ENCODE results near the gene MAPK8IP1.
A peak's percentile ranks its signal among the peaks of the same experiment; 100 is the strongest.

Gene MAPK8IP1

DNA sequence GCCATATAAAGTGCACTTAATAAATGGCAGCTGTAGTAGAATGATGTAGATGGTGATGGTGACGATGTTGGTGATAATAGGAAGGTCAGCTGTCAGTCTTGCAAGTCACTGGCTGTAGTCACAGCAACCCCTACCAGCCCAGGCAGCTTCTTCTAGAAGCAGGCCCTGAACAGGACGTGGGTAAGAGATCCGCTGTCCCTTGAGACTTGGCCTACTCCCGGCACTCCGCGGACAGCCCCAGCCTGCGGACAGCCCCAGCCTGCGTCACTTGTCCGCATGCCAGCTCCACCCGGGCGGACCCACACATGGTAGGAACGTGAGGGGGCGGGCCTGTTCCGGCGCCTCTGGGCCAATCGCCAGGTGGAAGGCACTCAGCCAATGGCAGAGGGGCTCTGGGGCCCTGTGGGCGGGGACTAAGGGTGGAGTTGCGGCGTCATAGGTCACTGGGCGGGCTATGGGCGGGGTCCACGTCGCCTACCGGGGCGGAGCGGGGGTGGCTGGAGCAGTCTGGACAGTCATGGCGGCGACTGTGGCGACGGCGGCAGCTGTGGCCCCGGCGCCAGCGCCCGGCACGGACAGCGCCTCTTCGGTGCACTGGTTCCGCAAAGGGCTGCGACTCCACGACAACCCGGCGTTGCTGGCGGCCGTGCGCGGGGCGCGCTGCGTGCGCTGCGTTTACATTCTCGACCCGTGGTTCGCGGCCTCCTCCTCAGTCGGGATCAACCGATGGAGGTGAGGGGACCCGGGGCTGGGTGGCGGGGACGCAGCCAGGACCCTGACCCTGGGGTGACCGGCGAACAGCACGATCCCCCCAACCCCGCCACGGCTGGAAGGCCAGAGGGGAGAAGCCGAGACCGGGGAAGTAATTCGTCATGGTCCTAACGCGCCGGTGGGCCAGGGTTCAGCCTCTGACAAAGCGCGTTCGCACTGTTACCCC is 38.2 kb upstream of the MAPK8IP1 start, which contains the start of gene CRY2:
Gene CRY2, plus strand, starts transcription at position 502 of the 937 bp plus-strand sequence. Its CDS starts 16 bp downstream, at position 518.
- peak within 1 kb of the TSS; percentile 70 for H3K4me3 ChIP-seq (ENCODE audit: control insufficient read depth, low read depth, low read length)
- TF ChIP-seq, protein P1, sequence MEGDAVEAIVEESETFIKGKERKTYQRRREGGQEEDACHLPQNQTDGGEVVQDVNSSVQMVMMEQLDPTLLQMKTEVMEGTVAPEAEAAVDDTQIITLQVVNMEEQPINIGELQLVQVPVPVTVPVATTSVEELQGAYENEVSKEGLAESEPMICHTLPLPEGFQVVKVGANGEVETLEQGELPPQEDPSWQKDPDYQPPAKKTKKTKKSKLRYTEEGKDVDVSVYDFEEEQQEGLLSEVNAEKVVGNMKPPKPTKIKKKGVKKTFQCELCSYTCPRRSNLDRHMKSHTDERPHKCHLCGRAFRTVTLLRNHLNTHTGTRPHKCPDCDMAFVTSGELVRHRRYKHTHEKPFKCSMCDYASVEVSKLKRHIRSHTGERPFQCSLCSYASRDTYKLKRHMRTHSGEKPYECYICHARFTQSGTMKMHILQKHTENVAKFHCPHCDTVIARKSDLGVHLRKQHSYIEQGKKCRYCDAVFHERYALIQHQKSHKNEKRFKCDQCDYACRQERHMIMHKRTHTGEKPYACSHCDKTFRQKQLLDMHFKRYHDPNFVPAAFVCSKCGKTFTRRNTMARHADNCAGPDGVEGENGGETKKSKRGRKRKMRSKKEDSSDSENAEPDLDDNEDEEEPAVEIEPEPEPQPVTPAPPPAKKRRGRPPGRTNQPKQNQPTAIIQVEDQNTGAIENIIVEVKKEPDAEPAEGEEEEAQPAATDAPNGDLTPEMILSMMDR (conservative IDR thresholded peaks at IDR 0.05; ENCODE audit: control insufficient read depth, insufficient read depth, low read depth, low read length): no peak
- DNase-seq (ENCODE audit: low read depth): peak; percentile 98

DNA sequence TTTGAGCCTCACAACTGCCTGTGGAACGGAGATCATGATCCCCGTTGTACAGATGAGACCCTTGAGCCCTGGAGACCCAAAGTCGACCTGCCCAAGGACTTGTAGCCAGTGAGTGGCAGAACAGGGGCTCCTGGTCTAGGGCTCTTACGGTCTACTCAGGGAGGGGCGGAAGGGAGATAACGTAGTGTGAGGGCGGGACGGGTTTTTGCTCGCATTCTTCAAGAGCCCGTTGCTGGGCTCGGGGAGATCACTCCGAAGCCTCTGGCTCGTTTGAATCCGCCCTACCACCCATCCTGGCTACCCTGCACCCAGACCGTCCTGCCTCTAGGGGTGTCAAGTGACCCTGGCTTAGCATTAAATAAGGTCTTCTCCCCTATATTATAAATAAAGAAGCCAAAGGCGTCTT is 37.5 kb upstream of the MAPK8IP1 start:
- peak overlapping the region; percentile 70 for H3K4me3 ChIP-seq (ENCODE audit: control insufficient read depth, low read depth, low read length)
- TF ChIP-seq, protein P1 (conservative IDR thresholded peaks at IDR 0.05; ENCODE audit: control insufficient read depth, insufficient read depth, low read depth, low read length): peak; percentile 24
- DNase-seq (ENCODE audit: low read depth): peak; percentile 57

DNA sequence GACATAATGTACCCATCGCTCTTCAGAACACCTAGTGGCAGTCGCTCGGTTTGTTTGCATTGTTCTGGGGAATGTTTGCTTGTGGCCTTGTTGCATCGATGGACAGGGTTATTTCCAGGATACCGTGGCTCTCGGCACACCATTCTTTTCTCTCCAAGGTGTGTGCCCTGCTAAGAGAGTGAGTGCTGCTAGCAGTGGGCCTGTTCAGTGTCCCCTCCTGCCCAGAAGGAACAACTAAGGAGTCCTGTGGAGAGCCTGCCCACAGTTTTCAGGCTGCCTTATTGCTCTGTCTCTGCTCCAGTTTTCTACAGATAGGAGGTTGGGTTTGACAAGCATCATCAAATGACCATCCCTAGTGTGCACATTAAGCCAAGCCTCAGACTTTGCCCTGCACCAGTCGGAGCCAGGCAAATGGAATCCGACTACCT is 36.8 kb upstream of the MAPK8IP1 start:
- no peak for DNase-seq (ENCODE audit: low read depth)
- TF ChIP-seq, protein P1 (conservative IDR thresholded peaks at IDR 0.05; ENCODE audit: control insufficient read depth, insufficient read depth, low read depth, low read length): no peak
- H3K4me3 ChIP-seq (ENCODE audit: control insufficient read depth, low read depth, low read length): peak overlapping the region; percentile 70

DNA sequence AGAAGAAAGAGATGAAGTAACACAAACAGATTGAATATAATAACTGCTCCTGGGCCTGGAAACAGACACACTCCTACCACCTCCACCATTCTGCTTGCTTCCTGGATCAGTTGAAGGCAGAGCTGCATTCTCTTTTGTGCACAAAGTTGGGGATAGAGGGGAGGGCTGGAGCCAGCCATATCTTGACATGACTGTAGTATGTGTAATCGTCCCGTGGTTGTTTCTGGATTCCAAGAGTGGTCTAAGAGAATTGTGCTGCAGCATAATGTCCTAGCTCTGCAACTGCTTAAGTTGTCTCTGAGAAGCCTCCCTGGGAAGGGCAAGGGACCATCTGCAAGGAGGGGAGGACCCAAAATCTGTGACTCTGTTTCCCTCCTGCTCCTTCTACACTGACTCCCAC is 35.0 kb upstream of the MAPK8IP1 start:
- H3K4me3 ChIP-seq (ENCODE audit: control insufficient read depth, low read depth, low read length): no peak overlapping the region
- DNase-seq (ENCODE audit: low read depth): peak; percentile 47
- TF ChIP-seq, protein P1 (conservative IDR thresholded peaks at IDR 0.05; ENCODE audit: control insufficient read depth, insufficient read depth, low read depth, low read length): no peak

DNA sequence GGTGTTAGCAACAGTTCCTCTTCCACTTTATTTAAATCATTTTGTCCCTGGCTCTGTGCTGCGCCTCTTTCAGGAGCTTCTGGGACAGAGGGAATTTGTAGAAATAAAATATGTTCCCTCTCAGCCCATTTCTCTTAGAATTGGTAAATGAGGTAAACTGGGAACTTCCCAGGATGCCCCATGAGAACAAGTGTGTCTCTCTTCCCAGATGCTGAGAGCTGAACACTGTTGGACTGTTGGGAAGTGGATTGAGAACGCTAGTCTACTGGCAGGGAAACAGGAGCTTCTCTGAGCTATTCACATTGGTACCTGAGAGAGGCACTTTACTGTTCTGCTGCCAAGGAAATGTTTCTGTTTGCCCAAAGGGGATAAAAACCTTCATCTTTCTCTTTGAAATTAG is 34.2 kb upstream of the MAPK8IP1 start:
- DNase-seq (ENCODE audit: low read depth): no peak
- H3K4me3 ChIP-seq (ENCODE audit: control insufficient read depth, low read depth, low read length): no peak overlapping the region
- TF ChIP-seq, protein P1 (conservative IDR thresholded peaks at IDR 0.05; ENCODE audit: control insufficient read depth, insufficient read depth, low read depth, low read length): no peak

DNA sequence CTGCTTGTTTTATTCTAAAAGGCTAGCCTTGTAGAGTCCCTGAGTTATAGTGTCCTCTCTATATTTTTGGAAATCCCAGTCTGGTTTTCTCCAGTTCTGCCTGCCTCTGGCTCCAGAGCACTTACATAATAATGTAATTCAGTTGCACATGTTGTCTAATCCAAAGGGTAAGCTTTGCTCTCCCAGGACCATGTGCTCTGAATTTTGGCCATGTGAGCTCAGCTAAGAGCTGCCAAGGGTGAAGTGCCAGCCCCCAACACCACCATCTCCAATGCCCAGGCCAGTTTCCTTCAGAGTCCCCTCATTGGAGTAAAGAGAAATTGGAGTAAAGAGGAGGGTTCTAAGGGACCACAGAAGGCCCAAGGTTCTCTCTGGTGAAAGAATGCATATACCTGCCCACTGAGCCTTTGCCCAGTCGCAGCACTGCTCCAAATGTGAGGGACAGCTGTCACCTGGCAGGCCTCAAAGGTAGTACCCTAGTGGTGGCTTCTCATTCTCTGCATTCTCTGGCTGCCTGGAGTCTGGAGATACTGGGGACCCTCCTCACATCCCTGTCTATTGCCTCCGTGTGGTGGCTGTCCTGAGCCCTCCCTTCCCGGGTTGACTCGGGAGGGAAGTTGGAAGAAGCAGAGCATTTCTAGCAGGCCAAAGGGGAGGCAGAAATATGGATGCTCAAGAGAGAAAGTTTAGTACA is 33.3 kb upstream of the MAPK8IP1 start:
- H3K4me3 ChIP-seq (ENCODE audit: control insufficient read depth, low read depth, low read length): no peak overlapping the region
- TF ChIP-seq, protein P1 (conservative IDR thresholded peaks at IDR 0.05; ENCODE audit: control insufficient read depth, insufficient read depth, low read depth, low read length): no peak
- no peak for DNase-seq (ENCODE audit: low read depth)

Data from fibroblast of mammary gland (primary cell).